H1 (cell line): ENCODE results near the gene ORC3.

ENCODE experiments used
- CTCF ChIP-seq, 3 experiments: IDR thresholded peaks; 1 replicate in 2 of 3; 2 replicates in 1 of 3; pipeline versions ENCODE4 v1.5.1 to v1.6.1; 2011; ENCODE audit warnings: low read length in 3 of 3, mild to moderate bottlenecking in 3 of 3, inconsistent platforms in 2 of 3, low read depth in 1 of 3, moderate library complexity in 1 of 3; ENCODE audit not compliant: insufficient read depth in 1 of 3; ENCODE audit errors: control extremely low read depth in 1 of 3
- TAF1 ChIP-seq: IDR thresholded peaks from 2 replicates; pipeline ENCODE4 v1.6.1; 2011; ENCODE audit warnings: mild to moderate bottlenecking, low read depth, low read length
- TCF12 ChIP-seq: IDR thresholded peaks from 2 replicates; pipeline ENCODE4 v1.6.1; 2011; ENCODE audit warnings: low read depth, mild to moderate bottlenecking, low read length
- YY1 ChIP-seq: IDR thresholded peaks from 2 replicates; pipeline ENCODE4 v1.6.1; 2011; ENCODE audit warnings: low read depth, mild to moderate bottlenecking, low read length

- TF ChIP-seq CTCF (IDR thresholded peaks at IDR 0.05; ENCODE audit: control extremely low read depth in 1 of 3, insufficient read depth in 1 of 3, low read depth in 1 of 3, low read length in 3 of 3), result no peak
- TF ChIP-seq YY1, result no peak
- no peak for TF ChIP-seq TCF12
- TF ChIP-seq TAF1, result no peak
These were observed 40.8 kb downstream of the ORC3 start for GRCh38 chr6:87630746-87631145.
